Epithelial cell of proximal tubule (primary cell): ENCODE data around the gene KCNK17. TPM values are rescaled to one million over a fixed set of nuclear protein-coding genes. Genes with fewer than 3 reads are reported as not detected.

ENCODE experiments used
- DNase-seq: peaks from one replicate; pipeline ENCODE4 v3.0.0-alpha.2; 2011; ENCODE audit warnings: low read depth
- H3K4me3 ChIP-seq: 2 replicates; pipeline ENCODE4 v1.5.1; 2011; ENCODE audit warnings: low read depth, mild to moderate bottlenecking, low read length
- total RNA-seq: library from RNA; depleted of rRNA; stranded (reverse); fragments of >200 nt; gene quantifications from 2 replicates; pipeline ENCODE4 v1.2.3, GENCODE V29; 2015
- TF ChIP-seq, protein P1 (sequence below): conservative IDR thresholded peaks from 2 replicates; pipeline ENCODE4 v1.5.1; 2012; ENCODE audit warnings: low read depth, mild to moderate bottlenecking, low read length

Gene KCNK17
- total RNA-seq, 1 donor from 2014 or later, result not detected

DNA sequence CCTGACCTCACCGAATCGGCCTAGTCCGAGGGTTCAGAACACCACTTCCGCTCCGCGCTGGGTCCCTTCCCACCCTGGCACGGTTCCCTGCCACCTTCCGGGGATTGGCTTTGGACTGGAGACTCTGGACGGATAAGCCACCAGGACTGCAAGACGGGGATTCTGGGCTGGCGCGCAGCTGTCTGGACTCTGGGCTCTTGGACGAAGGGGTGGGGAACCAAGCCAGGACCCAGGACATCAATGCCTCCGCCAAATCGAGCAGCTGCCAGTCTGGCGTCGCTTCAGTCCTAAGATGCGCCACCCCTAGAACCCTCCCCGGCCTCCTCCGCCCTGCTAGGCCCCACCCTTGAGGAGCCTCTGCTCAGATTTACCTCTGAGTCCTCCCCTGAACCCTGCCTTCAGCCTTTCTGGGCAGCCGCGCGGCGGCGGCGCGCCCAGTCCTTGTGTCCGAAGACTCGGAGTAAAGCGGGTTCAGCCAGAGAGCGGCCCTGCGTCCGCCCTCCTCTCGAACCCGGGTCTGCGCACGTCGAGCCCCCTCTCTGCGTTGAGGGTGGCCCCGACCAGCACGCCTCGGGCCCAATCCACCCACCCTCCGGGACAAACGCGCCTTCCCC is 1.2 kb downstream of the KCNK17 start:
- H3K4me3 ChIP-seq, result no peak overlapping the region
- DNase-seq, result no peak
- TF ChIP-seq, protein P1, sequence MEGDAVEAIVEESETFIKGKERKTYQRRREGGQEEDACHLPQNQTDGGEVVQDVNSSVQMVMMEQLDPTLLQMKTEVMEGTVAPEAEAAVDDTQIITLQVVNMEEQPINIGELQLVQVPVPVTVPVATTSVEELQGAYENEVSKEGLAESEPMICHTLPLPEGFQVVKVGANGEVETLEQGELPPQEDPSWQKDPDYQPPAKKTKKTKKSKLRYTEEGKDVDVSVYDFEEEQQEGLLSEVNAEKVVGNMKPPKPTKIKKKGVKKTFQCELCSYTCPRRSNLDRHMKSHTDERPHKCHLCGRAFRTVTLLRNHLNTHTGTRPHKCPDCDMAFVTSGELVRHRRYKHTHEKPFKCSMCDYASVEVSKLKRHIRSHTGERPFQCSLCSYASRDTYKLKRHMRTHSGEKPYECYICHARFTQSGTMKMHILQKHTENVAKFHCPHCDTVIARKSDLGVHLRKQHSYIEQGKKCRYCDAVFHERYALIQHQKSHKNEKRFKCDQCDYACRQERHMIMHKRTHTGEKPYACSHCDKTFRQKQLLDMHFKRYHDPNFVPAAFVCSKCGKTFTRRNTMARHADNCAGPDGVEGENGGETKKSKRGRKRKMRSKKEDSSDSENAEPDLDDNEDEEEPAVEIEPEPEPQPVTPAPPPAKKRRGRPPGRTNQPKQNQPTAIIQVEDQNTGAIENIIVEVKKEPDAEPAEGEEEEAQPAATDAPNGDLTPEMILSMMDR, result no peak

DNA sequence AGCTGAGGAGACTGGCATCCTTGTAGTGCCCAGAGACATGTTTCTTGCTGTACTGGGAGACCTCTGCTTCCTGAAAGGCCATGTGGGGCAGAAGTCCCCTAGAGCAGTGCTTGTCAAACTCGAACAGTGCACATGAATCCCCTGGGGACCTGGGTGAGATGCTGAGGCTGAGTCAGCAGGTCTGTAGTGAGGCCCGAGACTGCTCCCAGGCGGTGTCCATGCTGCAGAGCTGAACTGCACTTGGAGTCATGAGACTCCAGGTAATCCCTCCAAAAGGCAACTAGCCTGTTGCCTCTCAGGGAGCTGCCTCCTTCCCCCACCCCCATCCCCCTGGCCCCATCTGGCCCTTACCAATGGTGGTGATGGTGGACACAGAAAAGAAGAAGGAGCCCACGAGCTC is 3.7 kb downstream of the KCNK17 start:
- no peak for DNase-seq
- no peak overlapping the region for H3K4me3 ChIP-seq
- TF ChIP-seq, protein P1, result no peak

DNA sequence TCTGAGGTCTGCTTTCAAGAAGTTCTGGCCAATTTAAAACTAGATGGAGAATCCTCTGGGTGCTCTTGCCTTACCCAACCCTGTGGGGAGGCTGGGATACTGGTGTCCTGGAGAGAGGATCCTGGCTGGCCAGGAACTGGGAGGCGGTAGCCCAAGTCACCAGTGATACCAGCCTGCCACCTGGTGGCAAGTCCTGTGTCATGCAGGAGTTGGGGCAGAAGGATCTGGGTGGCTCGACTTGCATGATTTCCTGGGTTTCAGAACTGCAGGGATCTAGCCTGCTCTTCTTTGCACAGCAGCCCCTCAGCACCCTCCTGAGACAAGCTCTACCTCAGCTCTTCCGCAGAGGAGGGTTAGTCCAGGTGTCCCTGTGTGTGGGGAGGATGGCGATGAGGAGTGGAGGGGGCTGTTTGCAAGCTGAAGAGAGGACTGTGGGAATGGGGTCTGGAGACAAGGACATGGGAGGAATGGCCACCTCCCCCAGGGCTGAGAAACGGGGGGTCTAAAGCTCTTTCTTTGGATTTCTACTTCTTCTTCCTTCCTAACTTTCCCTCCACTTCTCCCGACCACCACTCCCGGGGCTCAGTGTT is 4.2 kb downstream of the KCNK17 start:
- H3K4me3 ChIP-seq, result no peak overlapping the region
- DNase-seq, result no peak
- TF ChIP-seq, protein P1, result peak; percentile 92

DNA sequence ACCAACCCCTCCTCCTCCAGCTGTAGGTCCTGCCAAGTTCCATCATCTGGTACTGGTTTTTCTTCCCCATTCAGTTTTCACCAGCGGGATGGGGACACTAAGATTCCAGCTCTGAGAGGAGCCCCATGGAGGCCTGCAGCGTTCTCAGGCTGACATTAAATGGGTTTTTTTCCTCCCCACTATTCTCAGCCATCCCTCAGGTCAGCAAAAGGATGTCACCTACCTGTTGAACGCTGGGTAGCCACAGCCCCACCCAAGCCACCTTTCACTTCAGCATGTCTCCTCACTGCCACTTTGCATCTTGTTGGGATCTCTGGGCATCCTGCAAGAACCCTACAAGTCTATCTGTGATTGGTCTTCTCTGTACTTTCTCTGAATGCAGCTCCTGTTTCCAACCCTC is 6.8 kb downstream of the KCNK17 start:
- no peak for DNase-seq
- TF ChIP-seq, protein P1, result no peak
- no peak overlapping the region for H3K4me3 ChIP-seq

DNA sequence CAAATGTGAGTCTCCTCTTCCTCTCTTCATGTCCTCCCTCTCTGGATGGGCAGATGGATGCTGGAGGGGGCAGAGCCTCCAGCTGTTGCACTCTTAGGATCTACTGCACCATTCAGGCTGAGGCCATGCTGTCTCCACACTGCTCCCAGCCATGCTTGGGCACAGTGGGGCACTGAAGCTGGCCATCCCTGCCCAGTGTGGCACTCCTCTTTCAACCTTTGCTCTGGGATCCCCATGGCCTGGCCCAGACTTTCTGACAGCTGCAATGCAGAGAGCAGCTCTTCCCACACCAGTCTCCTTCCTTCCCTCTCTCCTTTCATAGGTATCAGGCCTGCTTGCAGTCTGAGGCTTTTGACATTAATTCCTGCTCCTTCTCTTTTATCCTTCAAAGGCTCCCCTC is 9.3 kb downstream of the KCNK17 start:
- DNase-seq, result no peak
- TF ChIP-seq, protein P1, result no peak
- H3K4me3 ChIP-seq, result no peak overlapping the region

DNA sequence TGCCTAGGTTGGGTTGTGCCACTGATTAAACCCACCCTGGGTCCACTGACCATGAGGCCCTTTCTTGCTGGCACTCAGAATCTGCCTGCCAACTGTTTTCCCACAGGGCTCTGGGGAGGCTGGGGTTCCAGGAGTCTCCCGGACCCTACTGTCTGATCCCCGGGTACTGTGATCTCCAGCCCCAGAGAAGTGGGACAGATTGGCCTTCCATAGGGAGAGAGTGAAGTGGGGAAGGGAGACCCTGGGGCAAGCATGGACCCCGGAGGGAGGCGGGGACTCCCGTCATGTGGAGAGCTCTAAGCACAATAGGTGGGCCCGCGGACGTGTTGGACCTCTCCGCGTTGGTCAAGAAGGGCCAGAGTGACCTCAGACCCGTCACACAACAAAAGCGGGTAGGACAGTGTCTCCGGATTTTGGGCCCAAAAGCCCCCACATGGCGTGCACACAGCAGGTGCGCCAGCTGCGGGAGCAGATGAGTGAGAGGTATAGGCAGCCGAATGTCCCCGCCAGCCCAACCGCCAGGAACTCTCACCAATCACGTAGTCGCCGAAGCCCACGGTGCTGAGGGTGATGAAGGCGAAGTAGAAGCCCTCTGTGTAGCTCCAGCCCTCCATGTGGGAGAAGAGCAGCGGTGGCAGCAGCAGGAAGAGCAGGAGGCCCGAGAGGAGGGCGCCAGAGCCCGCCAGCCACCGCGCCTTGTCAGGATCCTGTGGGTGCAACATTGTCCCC is 10.6 kb downstream of the KCNK17 start:
- TF ChIP-seq, protein P1, result no peak

More for the DNA sequence above, 10.6 kb downstream of the KCNK17 start:
- no peak for DNase-seq
- no peak overlapping the region for H3K4me3 ChIP-seq
